ENCODE data around the gene COX6B2.
"Not testable (repeated sequence)": the region's sequence is repeated elsewhere in the genome, so short reads cannot be mapped to it uniquely, and the experiment has no call there.

COX6B2 gene

GRCh38 chr19:55354698-55355212 is at the start of gene COX6B2:
TSS of gene COX6B2 (minus strand) at chr19:55354719. CDS start at chr19:55354521, 198 bp downstream.
- DNase-seq = no peak

- DNase-seq = no peak
Measured at GRCh38 chr19:55402509-55402908, 48.0 kb upstream of the COX6B2 start.

GRCh38 chr19:55401390-55401789 is 46.9 kb upstream of the COX6B2 start:
- DNase-seq = not testable (repeated sequence)

- no peak for DNase-seq
Measured at GRCh38 chr19:55400281-55401087, 46.0 kb upstream of the COX6B2 start.

- DNase-seq = no peak
Measured at GRCh38 chr19:55398200-55398925, 43.8 kb upstream of the COX6B2 start.

- no peak for DNase-seq
Measured at GRCh38 chr19:55392820-55393761, 38.6 kb upstream of the COX6B2 start.

- no peak for DNase-seq
Measured at GRCh38 chr19:55391702-55392615, 37.4 kb upstream of the COX6B2 start.

- DNase-seq = no peak
Measured at GRCh38 chr19:55391191-55391670, 36.7 kb upstream of the COX6B2 start.

GRCh38 chr19:55390461-55390880 is 36.0 kb upstream of the COX6B2 start:
- DNase-seq = no peak

GRCh38 chr19:55389386-55390317 is 35.1 kb upstream of the COX6B2 start:
- no peak for DNase-seq

GRCh38 chr19:55387736-55388497 is 33.4 kb upstream of the COX6B2 start:
- no peak for DNase-seq

- no peak for DNase-seq
Measured at GRCh38 chr19:55386493-55386971, 32.0 kb upstream of the COX6B2 start.

- DNase-seq = peak; percentile 97
Measured at GRCh38 chr19:55385724-55386492, 31.4 kb upstream of the COX6B2 start, which contains the start of gene RPL28. TSS of gene RPL28 (plus strand) at chr19:55385932. CDS start at chr19:55386358, 426 bp downstream.

GRCh38 chr19:55384920-55385723 is 30.6 kb upstream of the COX6B2 start:
- peak; percentile 93 for DNase-seq

- peak; percentile 46 for DNase-seq
Measured at GRCh38 chr19:55384131-55384919, 29.8 kb upstream of the COX6B2 start, which contains the start of gene TMEM238. TSS of gene TMEM238 (minus strand) at chr19:55384292. CDS start at chr19:55384259, 33 bp downstream.
